Measurements from ENCODE around the gene ZMIZ2.

DNA sequence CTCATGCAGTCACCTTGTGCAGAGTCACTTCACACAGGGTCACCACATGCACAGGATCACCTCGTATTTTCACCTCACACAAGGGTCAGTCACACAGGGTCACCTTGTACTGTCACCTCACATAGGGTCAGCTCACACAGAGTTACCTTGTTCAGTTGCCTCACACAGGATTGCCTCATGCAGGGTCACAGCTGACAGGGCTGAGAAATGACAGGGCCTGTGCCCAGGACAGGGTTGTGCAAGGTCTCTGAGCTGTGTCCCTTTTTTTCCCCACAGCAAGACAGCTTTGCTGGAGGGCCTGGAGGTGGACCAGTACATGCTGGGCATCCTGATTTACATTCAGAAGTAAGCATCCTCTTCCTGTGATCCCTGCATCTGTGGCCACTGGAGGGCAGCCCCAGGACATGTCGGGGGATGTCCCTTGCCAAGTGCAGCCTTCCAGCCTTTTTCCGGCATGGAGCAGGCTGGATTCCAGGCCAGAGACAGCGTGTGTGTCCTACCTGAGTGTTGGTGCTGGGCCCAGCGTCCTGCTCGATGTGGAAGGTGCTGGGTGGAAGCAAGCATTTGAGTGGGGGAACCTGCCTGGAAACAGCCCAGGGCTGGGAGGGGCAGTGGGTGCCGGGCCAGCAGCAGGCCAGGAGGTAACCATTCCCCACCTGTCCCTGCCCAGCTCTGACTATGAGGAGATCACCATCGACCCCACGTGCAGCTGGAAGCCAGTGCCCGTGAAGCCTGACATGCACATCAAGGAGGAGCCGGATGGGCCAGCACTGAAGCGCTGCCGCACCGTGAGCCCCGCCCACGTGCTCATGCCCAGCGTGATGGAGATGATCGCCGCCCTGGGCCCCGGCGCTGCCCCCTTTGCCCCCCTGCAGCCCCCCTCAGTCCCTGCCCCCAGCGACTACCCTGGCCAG, 16.3 kb downstream of the ZMIZ2 start:
- TF ChIP-seq CTCF (IDR thresholded peaks at IDR 0.05) (no peak), ZFX (IDR thresholded peaks at IDR 0.05; ENCODE audit: borderline replicate concordance) (no peak)
